Stimulated activated CD4-positive, alpha-beta T cell treated with anti-CD3 and anti-CD28 coated beads, Interleukin-1b, Interleukin-23, amount 100 ng/mL, for 48 hours (primary cell): ENCODE results near the gene SGCA.

Experiments
- DNase-seq: peaks from one replicate; pipeline ENCODE4 v3.0.0-alpha.2; 2020

The SGCA gene

GRCh38 chr17:50134206-50135110 lies 31.3 kb upstream of the SGCA start:
- no peak for DNase-seq

GRCh38 chr17:50135316-50136095 lies 30.3 kb upstream of the SGCA start:
- no peak for DNase-seq

GRCh38 chr17:50136096-50136687 lies 29.6 kb upstream of the SGCA start:
- no peak for DNase-seq

- no peak for DNase-seq
Observed at GRCh38 chr17:50137042-50137441, 28.8 kb upstream of the SGCA start.

GRCh38 chr17:50139185-50139783 lies 26.5 kb upstream of the SGCA start:
- DNase-seq, result no peak

GRCh38 chr17:50139950-50140885 lies 25.6 kb upstream of the SGCA start:
- DNase-seq, result peak; percentile 83

- DNase-seq, result no peak
Observed at GRCh38 chr17:50141026-50141744, 24.6 kb upstream of the SGCA start.

GRCh38 chr17:50141745-50142110 lies 24.1 kb upstream of the SGCA start:
- no peak for DNase-seq

- no peak for DNase-seq
Observed at GRCh38 chr17:50143461-50144176, 22.2 kb upstream of the SGCA start.

- no peak for DNase-seq
Observed at GRCh38 chr17:50144355-50144754, 21.4 kb upstream of the SGCA start.

- DNase-seq, result peak; percentile 37
Observed at GRCh38 chr17:50144845-50145531, 20.8 kb upstream of the SGCA start.

GRCh38 chr17:50145532-50146229 lies 20.1 kb upstream of the SGCA start:
- DNase-seq, result no peak

- DNase-seq, result no peak
Observed at GRCh38 chr17:50146230-50146926, 19.4 kb upstream of the SGCA start.

GRCh38 chr17:50146927-50147665 lies 18.7 kb upstream of the SGCA start:
- no peak for DNase-seq

GRCh38 chr17:50147841-50148225 lies 18.0 kb upstream of the SGCA start:
- DNase-seq, result no peak

GRCh38 chr17:50148226-50149090 lies 17.3 kb upstream of the SGCA start:
- DNase-seq, result peak; percentile 79

GRCh38 chr17:50149091-50149416 lies 16.8 kb upstream of the SGCA start:
- no peak for DNase-seq
